ENCODE data around the gene RALY.
"Not testable (repeated sequence)": the region's sequence is repeated elsewhere in the genome, so short reads cannot be mapped to it uniquely, and the experiment has no call there.

RALY gene

DNA sequence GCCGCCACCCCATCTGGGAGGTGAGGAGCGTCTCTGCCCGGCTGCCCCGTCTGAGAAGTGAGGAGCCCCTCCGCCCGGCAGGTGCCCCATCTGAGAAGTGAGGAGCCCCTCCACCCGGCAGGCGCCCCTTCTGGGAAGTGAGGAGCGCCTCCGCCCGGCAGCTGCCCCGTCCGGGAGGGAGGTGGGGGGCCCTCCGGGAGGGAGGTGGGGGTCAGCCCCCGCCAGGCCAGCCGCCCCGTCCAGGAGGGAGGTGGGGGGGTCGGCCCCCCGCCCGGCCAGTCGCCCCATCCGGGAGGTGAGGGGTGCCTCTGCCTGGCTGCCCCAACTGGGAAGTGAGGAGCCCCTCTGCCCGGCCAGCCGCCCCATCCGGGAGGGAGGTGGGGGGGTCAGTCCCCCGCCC lies 138.8 kb downstream of the RALY start:
- not testable (repeated sequence) for DNase-seq

DNA sequence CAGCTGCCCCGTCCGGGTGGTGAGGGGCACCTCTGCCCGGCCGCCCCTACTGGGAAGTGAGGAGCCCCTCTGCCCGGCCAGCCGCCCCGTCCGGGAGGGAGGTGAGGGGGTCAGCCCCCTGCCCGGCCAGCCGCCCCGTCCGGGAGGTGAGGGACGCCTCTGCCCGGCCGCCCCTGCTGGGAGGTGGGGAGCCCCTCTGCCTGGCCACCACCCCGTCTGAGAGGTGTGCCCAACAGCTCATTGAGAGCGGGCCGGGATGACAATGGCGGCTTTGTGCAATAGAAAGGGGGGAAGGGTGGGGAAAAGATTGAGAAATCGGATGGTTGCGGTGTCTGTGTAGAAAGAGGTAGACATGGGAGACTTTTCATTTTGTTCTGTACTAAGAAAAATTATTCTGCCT lies 139.2 kb downstream of the RALY start:
- not testable (repeated sequence) for DNase-seq

GRCh38 chr20:34133365-34133860 lies 139.7 kb downstream of the RALY start:
- DNase-seq, result not testable (repeated sequence)

Measured in nucleus accumbens (tissue), 56 donors.